HepG2 (cell line): ENCODE data around the gene ARHGEF40. TPM values are rescaled to one million over a fixed set of nuclear protein-coding genes. Genes with fewer than 3 reads are reported as not detected.
A peak's percentile ranks its signal among the peaks of the same experiment; 100 is the strongest.

Source experiments
- ATM ChIP-seq: fragments of 450-650 bp; IDR thresholded peaks from 2 replicates; pipeline ENCODE4 v1.7.1; 2017; ENCODE audit warnings: mild to moderate bottlenecking, borderline replicate concordance
- GZF1 ChIP-seq: sonication (generic); formaldehyde crosslinking; IDR thresholded peaks from 2 replicates; pipeline ENCODE4 v1.5.1; 2020; ENCODE audit warnings: mild to moderate bottlenecking, missing genetic modification reagents
- HMG20B ChIP-seq: conservative IDR thresholded peaks from 2 replicates; pipeline ENCODE4 v1.6.1; 2016; ENCODE audit warnings: missing genetic modification reagents, missing compliant biosample characterization
- HNRNPLL ChIP-seq: fragments of 200-400 bp; formaldehyde crosslinking; IDR thresholded peaks from 2 replicates; pipeline ENCODE4 v1.6.1; 2017; ENCODE audit warnings: mild to moderate bottlenecking, low read depth, low read length; ENCODE audit not compliant: poor library complexity, severe bottlenecking
- KLF15 ChIP-seq: sonication (generic); formaldehyde crosslinking; IDR thresholded peaks from 2 replicates; pipeline ENCODE4 v1.8.1; 2023; ENCODE audit warnings: borderline replicate concordance, mild to moderate bottlenecking, inconsistent platforms, missing genetic modification reagents, mixed read lengths
- MIER3 ChIP-seq: IDR thresholded peaks from 2 replicates; pipeline ENCODE4 v1.6.1; 2016; ENCODE audit warnings: missing compliant biosample characterization, borderline replicate concordance
- MTERF4 ChIP-seq: sonication (generic); formaldehyde crosslinking; IDR thresholded peaks from 2 replicates; pipeline ENCODE4 v1.8.0; 2023; ENCODE audit warnings: mild to moderate bottlenecking, missing genetic modification reagents
- MXI1 ChIP-seq: IDR thresholded peaks from 3 replicates; pipeline ENCODE4 v1.6.1; 2012; ENCODE audit warnings: low read depth, low read length, inconsistent platforms, borderline replicate concordance
- MYPOP ChIP-seq: sonication (generic); formaldehyde crosslinking; IDR thresholded peaks from 2 replicates; pipeline ENCODE4 v1.8.1; 2023; ENCODE audit warnings: mild to moderate bottlenecking, moderate library complexity, missing genetic modification reagents
- NCOA2 ChIP-seq: sonication (generic); formaldehyde crosslinking; IDR thresholded peaks from 2 replicates; pipeline ENCODE4 v1.8.0; 2022; ENCODE audit warnings: inconsistent platforms
- NFRKB ChIP-seq: fragments of 450-650 bp; IDR thresholded peaks from 2 replicates; pipeline ENCODE4 v1.6.1; 2017
- PBX3 ChIP-seq: sonication (generic); formaldehyde crosslinking; IDR thresholded peaks from 2 replicates; pipeline ENCODE4 v1.8.1; 2023; ENCODE audit warnings: missing genetic modification reagents, inconsistent platforms, borderline replicate concordance
- REL ChIP-seq: sonication (generic); formaldehyde crosslinking; conservative IDR thresholded peaks from 2 replicates; pipeline ENCODE4 v1.8.0; 2022; ENCODE audit warnings: mild to moderate bottlenecking, missing genetic modification reagents, moderate library complexity
- SETDB1 ChIP-seq: sonication (generic); formaldehyde crosslinking; IDR thresholded peaks from 2 replicates; pipeline ENCODE4 v1.5.1; 2020; ENCODE audit warnings: missing genetic modification reagents, mild to moderate bottlenecking, borderline replicate concordance
- SNAPC2 ChIP-seq: sonication (generic); formaldehyde crosslinking; IDR thresholded peaks from 2 replicates; pipeline ENCODE4 v1.8.1; 2022; ENCODE audit warnings: mild to moderate bottlenecking, missing genetic modification reagents
- SOX5 ChIP-seq: IDR thresholded peaks from 2 replicates; pipeline ENCODE4 v1.6.1; 2016; ENCODE audit warnings: borderline replicate concordance
- THAP11 ChIP-seq: IDR thresholded peaks from 2 replicates; pipeline ENCODE4 v1.6.1; 2016; ENCODE audit warnings: missing biosample characterization, missing genetic modification reagents
- YEATS4 ChIP-seq: sonication (generic); formaldehyde crosslinking; IDR thresholded peaks from 2 replicates; pipeline ENCODE4 v1.4.0; 2020; ENCODE audit warnings: missing genetic modification reagents, borderline replicate concordance
- ZNF431 ChIP-seq: sonication (generic); formaldehyde crosslinking; IDR thresholded peaks from 2 replicates; pipeline ENCODE4 v1.9.0; 2022; ENCODE audit warnings: missing genetic modification reagents, low read depth, mild to moderate bottlenecking, borderline replicate concordance
- ZNF609 ChIP-seq: sonication (generic); formaldehyde crosslinking; IDR thresholded peaks from 2 replicates; pipeline ENCODE4 v1.4.0; 2020; ENCODE audit warnings: mild to moderate bottlenecking, missing genetic modification reagents, borderline replicate concordance
- ZNF709 ChIP-seq: sonication (generic); formaldehyde crosslinking; IDR thresholded peaks from 2 replicates; pipeline ENCODE4 v1.5.0; 2020; ENCODE audit warnings: mild to moderate bottlenecking, missing genetic modification reagents
- polyA plus RNA-seq, 8 experiments: library from polyadenylated mRNA; depleted of rRNA in 3 of 8; stranded (reverse) in 7 of 8; unstranded in 1 of 8; fragments of >200 nt; fragmentation: Illumina TruSeq in 4 of 8; extraction: Trizol in 4 of 8; gene quantifications; 2 replicates each; pipeline versions ENCODE4 v1.2.1 to v1.2.3, GENCODE V29; 2011 to 2016; ENCODE audit warnings: low read depth in 4 of 8, missing spikeins in 1 of 8, mixed read lengths in 1 of 8; ENCODE audit not compliant: insufficient read depth in 1 of 8
- total RNA-seq, 5 experiments: library from RNA; depleted of rRNA; stranded (reverse); fragments of >200 nt; fragmentation: Illumina TruSeq; extraction: Trizol; gene quantifications; 2 replicates each; pipeline ENCODE4 v1.2.3, GENCODE V29; 2016; ENCODE audit warnings: low read depth in 1 of 5

ARHGEF40 gene
- total and polyA plus RNA-seq, 2 of the 13 experiments (the other 11 are each of a cell fraction or from before 2014, with no cell fraction given): 28.1 to 78.1 TPM

GRCh38 chr14:21060614-21061346 is 9.3 kb upstream of the ARHGEF40 start (continued):
- TF ChIP-seq ZNF609 (CRISPR knock-in tag) (peak; percentile 36; the same call in 1 of the 2 replicates), MXI1 (no peak), ATM (no peak), HMG20B (CRISPR knock-in tag) (0 out of 2 replicates have a peak, but pooled peaks have one; percentile 11), ZNF709 (CRISPR knock-in tag) (0 out of 2 replicates have a peak, but pooled peaks have one; percentile 56), MTERF4 (CRISPR knock-in tag) (0 out of 2 replicates have a peak, but pooled peaks have one; percentile 37), MYPOP (CRISPR knock-in tag) (no peak), MIER3 (CRISPR knock-in tag) (peak; percentile 16; the same call in 1 of the 2 replicates), GZF1 (no peak), ZNF431 (CRISPR knock-in tag) (no peak), HNRNPLL (no peak), SOX5 (CRISPR knock-in tag) (no peak), SETDB1 (no peak), PBX3 (CRISPR knock-in tag) (no peak), REL (CRISPR knock-in tag) (no peak), NCOA2 (peak; percentile 12; the same call in 1 of the 2 replicates), YEATS4 (CRISPR knock-in tag) (no peak), KLF15 (CRISPR knock-in tag) (no peak), THAP11 (CRISPR knock-in tag) (peak; percentile 51), SNAPC2 (CRISPR knock-in tag) (no peak), NFRKB (no peak)
